ENCODE measurements around the gene CTRL. TPM values are rescaled to one million over a fixed set of nuclear protein-coding genes. Genes with fewer than 3 reads are reported as not detected.

The CTRL gene
- total and polyA plus RNA-seq, 2 donors (not counting 3 experiments of a cell fraction or from before 2014, with no cell fraction given): 1.0 to 1.1 TPM

GRCh38 chr16:67888331-67888730 lies 43.3 kb downstream of the CTRL start:
- BruUV-seq (replicated peaks): no TSS peak
- Histone ChIP-seq H3K27ac (ENCODE audit: insufficient read depth, low read depth, low read length) (no peak overlapping the region), H3K79me2 (ENCODE audit: control insufficient read depth, insufficient read depth, low read length) (peaks cover under 1% of the 10 kb centered on the region), H3K9ac (replicated peaks; ENCODE audit: extremely low read depth, insufficient read depth, low read length) (no peak overlapping the region), H2AFZ (ENCODE audit: low read depth, low read length) (no peak overlapping the region), H3K9me1 (replicated peaks; ENCODE audit: control insufficient read depth, extremely low read depth, insufficient read depth, low read length) (no peaks in the 10 kb centered on the region), H3K27me3 (ENCODE audit: control insufficient read depth in 2 of 2, insufficient read depth in 2 of 2, low read length in 2 of 2) (no peaks in the 10 kb centered on the region), H3K36me3 (ENCODE audit: control insufficient read depth in 2 of 2, extremely low read depth in 1 of 2, insufficient read depth in 2 of 2, low read length in 2 of 2) (peaks cover 0 to 26% of the 10 kb centered on the region in 2 experiments), H3K4me1 (ENCODE audit: control insufficient read depth, extremely low read depth, insufficient read depth, low read length) (peaks cover 3% of the 10 kb centered on the region), H3K4me2 (ENCODE audit: insufficient read depth, low read length) (no peak overlapping the region), H4K20me1 (replicated peaks; ENCODE audit: control insufficient read depth, extremely low read depth, insufficient read depth, low read length) (no peaks in the 10 kb centered on the region), H3K4me3 (replicated peaks in 1 of 3; ENCODE audit: insufficient read depth in 1 of 3, low read depth in 1 of 3, low read length in 3 of 3) (no peak overlapping the region), H3K9me3 (replicated peaks; ENCODE audit: control insufficient read depth, insufficient read depth, low read length) (no peaks in the 10 kb centered on the region)
- FAIRE-seq (no peak), DNase-seq (ENCODE audit: low read depth, low spot score) (no peak)
- CTCF ChIA-PET: interaction anchor here (0.9 to 1.7 kb wide), 2 partner anchors 38 to 153 kb away, joined by 3 to 5 read pairs; no protein-coding TSS in a partner anchor
- dilution Hi-C loops (cut with MboI; ENCODE audit: extremely low pct_ligation_motif_present, low sequenced_read_pairs) (no loop called here), intact Hi-C loops (cut with micrococcal nuclease) (no loop called here)
- POLR2A ChIA-PET: no interaction called here
- TF ChIP-seq CTCF (IDR thresholded peaks at IDR 0.05; ENCODE audit: extremely low read depth in 1 of 2, insufficient read depth in 1 of 2, low read depth in 1 of 2, low read length in 2 of 2): no peak
- no peak for TF ChIP-seq MYC (IDR thresholded peaks at IDR 0.05; ENCODE audit: low read depth, low read length)
- TF ChIP-seq POLR2A (IDR thresholded peaks at IDR 0.05; ENCODE audit: low read depth, low read length): no peak
- no peak for TF ChIP-seq FOS (IDR thresholded peaks at IDR 0.05; ENCODE audit: borderline replicate concordance, insufficient read depth, low read length)
- no peak for TF ChIP-seq MAX (IDR thresholded peaks at IDR 0.05; ENCODE audit: insufficient read depth, insufficient read length)
- no peak for TF ChIP-seq POLR2AphosphoS5 (IDR thresholded peaks at IDR 0.05; ENCODE audit: insufficient read depth, low read depth, low read length)
- no peak for TF ChIP-seq JUN (IDR thresholded peaks at IDR 0.05; ENCODE audit: borderline replicate concordance, insufficient read depth, insufficient read length, low read depth)
- no peak for TF ChIP-seq GATA2 (IDR thresholded peaks at IDR 0.05; ENCODE audit: insufficient read depth, insufficient read length, low read depth, low read length)

Measured in endothelial cell of umbilical vein (primary cell).